HepG2 (cell line): ENCODE results near the gene GNG3. TPM values are rescaled to one million over a fixed set of nuclear protein-coding genes. Genes with fewer than 3 reads are reported as not detected.

Experiments used
- ARID2 ChIP-seq: sonication (generic); formaldehyde crosslinking; IDR thresholded peaks from 2 replicates; pipeline ENCODE4 v1.8.1; 2022; ENCODE audit warnings: mild to moderate bottlenecking, missing genetic modification reagents, borderline replicate concordance
- E2F1 ChIP-seq: sonication (generic); formaldehyde crosslinking; IDR thresholded peaks from 2 replicates; pipeline ENCODE4 v1.5.0; 2020; ENCODE audit warnings: missing genetic modification reagents
- HDAC1 ChIP-seq: sonication (generic); formaldehyde crosslinking; IDR thresholded peaks from 2 replicates; pipeline ENCODE4 v1.5.1; 2020; ENCODE audit warnings: mild to moderate bottlenecking, missing genetic modification reagents
- MLXIP ChIP-seq: sonication (generic); formaldehyde crosslinking; IDR thresholded peaks from 2 replicates; pipeline ENCODE4 v1.9.0; 2021; ENCODE audit warnings: missing genetic modification reagents, borderline replicate concordance
- PRDM15 ChIP-seq: sonication (generic); formaldehyde crosslinking; IDR thresholded peaks from 2 replicates; pipeline ENCODE4 v1.4.0; 2020; ENCODE audit warnings: missing genetic modification reagents
- PRMT3 ChIP-seq: sonication (generic); formaldehyde crosslinking; IDR thresholded peaks from 2 replicates; pipeline ENCODE4 v1.8.1; 2022; ENCODE audit warnings: low read depth, mild to moderate bottlenecking, moderate library complexity, missing genetic modification reagents, borderline replicate concordance
- RARG ChIP-seq: sonication (generic); formaldehyde crosslinking; IDR thresholded peaks from 2 replicates; pipeline ENCODE4 v1.4.0; 2020; ENCODE audit warnings: low read depth, mild to moderate bottlenecking, missing genetic modification reagents
- RBM22 ChIP-seq: fragments of 200-400 bp; formaldehyde crosslinking; optimal IDR thresholded peaks from 2 replicates; pipeline ENCODE3; 2017; ENCODE audit warnings: mild to moderate bottlenecking, low read length, moderate library complexity
- RCOR2 ChIP-seq: IDR thresholded peaks from 2 replicates; pipeline ENCODE4 v1.6.1; 2016; ENCODE audit warnings: missing biosample characterization, missing genetic modification reagents
- SAP130 ChIP-seq: IDR thresholded peaks from 2 replicates; pipeline ENCODE4 v1.6.1; 2016; ENCODE audit warnings: low read depth
- TBP ChIP-seq: sonication (generic); formaldehyde crosslinking; IDR thresholded peaks from 2 replicates; pipeline ENCODE4 v1.5.0; 2020; ENCODE audit warnings: missing genetic modification reagents
- TCF12 ChIP-seq, 2 experiments: fragments of 450-650 bp in 1 of 2; sonication (generic) in 1 of 2; formaldehyde crosslinking in 1 of 2; IDR thresholded peaks; 2 replicates each; pipeline versions ENCODE4 v1.6.1 to v1.8.0; 2017 to 2022; ENCODE audit warnings: antibody characterized with exemption in 1 of 2, mild to moderate bottlenecking in 1 of 2, missing genetic modification reagents in 1 of 2, moderate library complexity in 1 of 2
- THYN1 ChIP-seq: sonication (generic); formaldehyde crosslinking; IDR thresholded peaks from 2 replicates; pipeline ENCODE4 v1.8.1; 2023; ENCODE audit warnings: low read depth, mild to moderate bottlenecking, moderate library complexity, missing genetic modification reagents, borderline replicate concordance
- YEATS2 ChIP-seq: sonication (generic); formaldehyde crosslinking; IDR thresholded peaks from 2 replicates; pipeline ENCODE4 v1.4.0; 2020; ENCODE audit warnings: missing genetic modification reagents, borderline replicate concordance
- ZFP36L1 ChIP-seq: sonication (generic); formaldehyde crosslinking; IDR thresholded peaks from 2 replicates; pipeline ENCODE4 v1.8.0; 2022; ENCODE audit warnings: mild to moderate bottlenecking, missing genetic modification reagents, moderate library complexity
- ZNF101 ChIP-seq: sonication (generic); formaldehyde crosslinking; IDR thresholded peaks from 2 replicates; pipeline ENCODE4 v1.4.0; 2020; ENCODE audit warnings: mild to moderate bottlenecking, low read depth, missing genetic modification reagents, borderline replicate concordance
- ZNF230 ChIP-seq: sonication (generic); formaldehyde crosslinking; IDR thresholded peaks from 2 replicates; pipeline ENCODE4 v1.4.0; 2020; ENCODE audit warnings: mild to moderate bottlenecking, missing genetic modification reagents
- ZNF430 ChIP-seq: sonication (generic); formaldehyde crosslinking; IDR thresholded peaks from 2 replicates; pipeline ENCODE4 v1.9.0; 2021; ENCODE audit warnings: mild to moderate bottlenecking, missing genetic modification reagents
- ZNF547 ChIP-seq: sonication (generic); formaldehyde crosslinking; IDR thresholded peaks from 2 replicates; pipeline ENCODE4 v1.5.1; 2020; ENCODE audit warnings: mild to moderate bottlenecking, missing genetic modification reagents
- ZNF549 ChIP-seq: sonication (generic); formaldehyde crosslinking; IDR thresholded peaks from 2 replicates; pipeline ENCODE4 v1.5.0; 2020; ENCODE audit warnings: missing genetic modification reagents
- ZNF652 ChIP-seq: IDR thresholded peaks from 2 replicates; pipeline ENCODE4 v1.6.1; 2016; ENCODE audit warnings: low read depth, borderline replicate concordance
- ZNF713 ChIP-seq: sonication (generic); formaldehyde crosslinking; IDR thresholded peaks from 2 replicates; pipeline ENCODE4 v1.4.0; 2020; ENCODE audit warnings: mild to moderate bottlenecking, missing genetic modification reagents
- ZSCAN12 ChIP-seq: sonication (generic); formaldehyde crosslinking; IDR thresholded peaks from 2 replicates; pipeline ENCODE4 v1.9.0; 2021; ENCODE audit warnings: mild to moderate bottlenecking, missing genetic modification reagents
- polyA plus RNA-seq, 8 experiments: library from polyadenylated mRNA; depleted of rRNA in 3 of 8; stranded (reverse) in 7 of 8; unstranded in 1 of 8; fragments of >200 nt; fragmentation: Illumina TruSeq in 4 of 8; extraction: Trizol in 4 of 8; gene quantifications; 2 replicates each; pipeline versions ENCODE4 v1.2.1 to v1.2.3, GENCODE V29; 2011 to 2016; ENCODE audit warnings: low read depth in 4 of 8, missing spikeins in 1 of 8, mixed read lengths in 1 of 8; ENCODE audit not compliant: insufficient read depth in 1 of 8
- total RNA-seq, 5 experiments: library from RNA; depleted of rRNA; stranded (reverse); fragments of >200 nt; fragmentation: Illumina TruSeq; extraction: Trizol; gene quantifications; 2 replicates each; pipeline ENCODE4 v1.2.3, GENCODE V29; 2016; ENCODE audit warnings: low read depth in 1 of 5

GNG3 gene
- total and polyA plus RNA-seq, 2 of the 13 experiments (the other 11 are each of a cell fraction or from before 2014, with no cell fraction given), result not detected

GRCh38 chr11:62664405-62665074 lies 42.9 kb upstream of the GNG3 start (continued):
- TF ChIP-seq PRDM15 (CRISPR knock-in tag), result no peak; the same call in 1 of the 2 replicates
- TF ChIP-seq ZNF101 (CRISPR knock-in tag), result no peak
- TF ChIP-seq ZNF652 (CRISPR knock-in tag), result no peak
- TF ChIP-seq SAP130 (CRISPR knock-in tag), result no peak; the same call in 1 of the 2 replicates
- no peak for TF ChIP-seq TBP
- no peak for TF ChIP-seq ZNF430 (CRISPR knock-in tag)
- no peak for TF ChIP-seq RBM22
- TF ChIP-seq ZNF549 (CRISPR knock-in tag), result peak; percentile 48; the same call in 1 of the 2 replicates
- TF ChIP-seq RARG (CRISPR knock-in tag), result no peak
- TF ChIP-seq THYN1 (CRISPR knock-in tag), result no peak
- no peak for TF ChIP-seq E2F1
- no peak for TF ChIP-seq YEATS2 (CRISPR knock-in tag)
- no peak for TF ChIP-seq TCF12 (IDR thresholded peaks at IDR 0.05)
- TF ChIP-seq TCF12 (CRISPR knock-in tag; IDR thresholded peaks at IDR 0.05), result no peak
- TF ChIP-seq ZNF713 (CRISPR knock-in tag), result no peak
- no peak for TF ChIP-seq PRMT3 (CRISPR knock-in tag)
- TF ChIP-seq MLXIP (CRISPR knock-in tag), result no peak
- no peak for TF ChIP-seq ARID2
- TF ChIP-seq ZNF547 (CRISPR knock-in tag), result no peak
- no peak for TF ChIP-seq HDAC1 (CRISPR knock-in tag)
- TF ChIP-seq RCOR2 (CRISPR knock-in tag), result no peak
- TF ChIP-seq ZNF230 (CRISPR knock-in tag), result no peak
- TF ChIP-seq ZSCAN12 (CRISPR knock-in tag), result no peak
- no peak for TF ChIP-seq ZFP36L1
